Activated naive CD4-positive, alpha-beta T cell treated with anti-CD3 and anti-CD28 coated beads, Interleukin-2, amount 10 ng/mL, durations not matched to agents 7 days and 5 days (primary cell): ENCODE results near the gene KNDC1.

Source experiments
- CTCF ChIA-PET: fragments of 350-600 bp; sonication (Branson Sonifier 250); formaldehyde crosslinking; loops from one replicate; lab custom pipeline; 2021; ENCODE audit warnings: antibody characterized with exemption; lab: Charles Lee
- DNase-seq: peaks from one replicate; pipeline ENCODE4 v3.0.0-alpha.2; 2020
- H3K27ac Mint-ChIP-seq: one replicate; pipeline ENCODE4 v1.8.0; 2021; ENCODE audit warnings: mild to moderate bottlenecking, moderate library complexity, mixed read lengths
- H3K27me3 Mint-ChIP-seq: one replicate; pipeline ENCODE4 v1.8.0; 2021; ENCODE audit warnings: mild to moderate bottlenecking, mixed read lengths
- H3K36me3 Mint-ChIP-seq: one replicate; pipeline ENCODE4 v1.8.0; 2021; ENCODE audit warnings: mixed read lengths
- H3K4me1 Mint-ChIP-seq: one replicate; pipeline ENCODE4 v1.8.0; 2021; ENCODE audit warnings: mixed read lengths
- H3K4me3 Mint-ChIP-seq: one replicate; pipeline ENCODE4 v1.8.0; 2021; ENCODE audit warnings: mild to moderate bottlenecking, moderate library complexity, mixed read lengths
- H3K9me3 Mint-ChIP-seq: one replicate; pipeline ENCODE4 v1.8.0; 2021; ENCODE audit warnings: mixed read lengths

Gene KNDC1

DNA sequence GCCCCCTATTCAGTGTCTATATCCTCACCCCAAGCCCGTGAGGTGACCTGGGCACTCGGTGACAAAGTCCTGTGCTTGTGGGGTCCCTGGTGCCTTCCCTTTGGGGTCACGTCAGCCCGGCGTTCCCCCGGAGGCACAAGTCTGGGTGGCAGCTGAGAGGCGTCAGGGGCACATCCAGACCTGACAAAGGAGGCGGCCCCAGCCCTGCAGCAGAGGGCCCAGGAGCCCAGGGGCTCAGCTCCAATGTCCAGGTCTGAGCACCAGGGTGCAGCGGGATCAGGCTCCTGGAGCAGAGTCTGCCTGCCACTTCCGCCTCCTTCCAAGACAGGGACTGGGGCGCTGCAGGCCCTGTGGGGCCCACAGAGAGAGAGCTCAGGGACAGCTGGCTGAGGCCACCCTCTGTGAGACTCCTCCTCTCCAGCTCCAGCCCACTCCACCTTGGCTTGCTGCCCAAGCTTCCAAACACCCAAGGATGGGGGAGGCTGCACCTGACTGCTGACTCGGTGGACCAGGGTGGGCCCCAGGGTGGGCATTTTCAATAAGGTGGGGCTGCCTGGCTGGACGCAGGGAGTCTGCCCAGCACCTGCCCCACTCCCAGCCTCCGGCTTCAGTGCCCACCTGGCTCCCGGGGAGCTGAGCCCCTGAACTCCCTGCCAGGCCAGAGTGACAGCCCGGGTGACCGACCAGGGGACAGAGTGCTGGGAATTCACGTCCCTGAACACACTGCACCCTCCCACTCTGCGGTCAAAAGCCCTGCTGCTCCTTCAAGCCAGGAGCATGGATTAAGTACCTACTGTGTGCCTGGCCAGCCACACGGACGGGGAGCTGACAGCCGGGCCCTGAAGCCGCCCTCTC is 1.0 kb upstream of the KNDC1 start:
- H3K27me3 Mint-ChIP-seq, result peaks cover 52% of the 10 kb centered on the region
- H3K36me3 Mint-ChIP-seq, result no peaks in the 10 kb centered on the region
- no peaks in the 10 kb centered on the region for H3K9me3 Mint-ChIP-seq
- CTCF ChIA-PET, result no interaction called here
- DNase-seq, result no peak
- H3K4me1 Mint-ChIP-seq, result no peaks in the 10 kb centered on the region
- peak overlapping the region; percentile 26 for H3K4me3 Mint-ChIP-seq
- no peak overlapping the region for H3K27ac Mint-ChIP-seq

DNA sequence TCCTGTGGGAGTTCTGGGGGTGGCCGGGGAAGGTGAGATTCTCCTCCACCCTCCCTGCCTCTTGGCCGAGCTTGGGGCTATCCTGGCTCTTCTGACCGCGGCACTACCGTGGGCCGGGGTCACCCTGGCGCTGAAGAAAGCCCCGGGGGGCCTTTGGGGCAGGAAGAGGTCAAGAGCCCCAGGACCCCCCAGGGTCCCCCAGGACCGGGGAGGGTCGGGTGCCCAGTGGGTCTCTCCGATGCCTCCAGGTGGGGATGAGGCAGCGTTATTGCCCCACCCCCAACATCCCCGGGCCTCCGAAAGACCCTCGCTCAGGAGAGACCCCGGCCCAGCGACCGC is 439 bp upstream of the KNDC1 start:
- Mint-ChIP-seq H3K36me3 (no peaks in the 10 kb centered on the region), H3K4me3 (no peak overlapping the region), H3K27me3 (peaks cover 52% of the 10 kb centered on the region), H3K27ac (no peak overlapping the region), H3K9me3 (no peaks in the 10 kb centered on the region), H3K4me1 (no peaks in the 10 kb centered on the region)
- CTCF ChIA-PET, result no interaction called here
- no peak for DNase-seq

DNA sequence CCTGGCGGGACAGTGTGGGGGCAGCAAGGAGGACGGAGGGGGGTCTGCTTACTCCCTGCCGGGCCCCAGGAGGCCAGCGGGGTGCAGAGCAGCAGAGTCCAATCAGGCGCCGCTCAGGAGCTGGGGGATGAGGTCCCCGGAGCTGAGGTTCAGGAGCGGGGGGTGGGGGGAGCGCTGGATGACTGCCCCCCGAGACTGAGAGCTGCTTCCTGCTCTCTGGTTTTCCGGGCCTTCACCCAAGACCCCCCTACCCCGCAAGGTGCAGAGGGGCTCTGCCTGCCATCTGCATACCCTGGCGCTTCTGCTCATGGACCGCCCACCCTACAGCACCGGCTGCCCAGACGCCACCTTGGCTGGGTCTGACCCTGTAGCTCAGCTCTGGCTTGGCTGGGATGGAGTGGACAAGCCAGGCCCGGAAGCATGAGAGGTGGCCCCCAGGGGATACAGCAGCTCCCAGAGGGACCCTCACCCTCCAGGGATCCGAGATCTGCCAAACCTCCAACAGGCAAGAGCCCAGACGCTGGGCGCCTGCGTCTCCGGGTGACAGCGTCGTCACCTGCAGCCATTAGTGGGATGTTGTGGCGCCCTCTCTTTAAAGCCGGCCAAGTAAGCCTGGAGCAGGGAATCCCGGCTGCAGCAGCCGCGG is 930 bp downstream of the KNDC1 start:
- peak overlapping the region; percentile 35 for H3K4me3 Mint-ChIP-seq
- H3K27me3 Mint-ChIP-seq, result peaks cover 49% of the 10 kb centered on the region
- no peak overlapping the region for H3K27ac Mint-ChIP-seq
- no peaks in the 10 kb centered on the region for H3K36me3 Mint-ChIP-seq
- H3K9me3 Mint-ChIP-seq, result no peaks in the 10 kb centered on the region
- CTCF ChIA-PET, result no interaction called here
- no peak for DNase-seq
- H3K4me1 Mint-ChIP-seq, result no peaks in the 10 kb centered on the region

DNA sequence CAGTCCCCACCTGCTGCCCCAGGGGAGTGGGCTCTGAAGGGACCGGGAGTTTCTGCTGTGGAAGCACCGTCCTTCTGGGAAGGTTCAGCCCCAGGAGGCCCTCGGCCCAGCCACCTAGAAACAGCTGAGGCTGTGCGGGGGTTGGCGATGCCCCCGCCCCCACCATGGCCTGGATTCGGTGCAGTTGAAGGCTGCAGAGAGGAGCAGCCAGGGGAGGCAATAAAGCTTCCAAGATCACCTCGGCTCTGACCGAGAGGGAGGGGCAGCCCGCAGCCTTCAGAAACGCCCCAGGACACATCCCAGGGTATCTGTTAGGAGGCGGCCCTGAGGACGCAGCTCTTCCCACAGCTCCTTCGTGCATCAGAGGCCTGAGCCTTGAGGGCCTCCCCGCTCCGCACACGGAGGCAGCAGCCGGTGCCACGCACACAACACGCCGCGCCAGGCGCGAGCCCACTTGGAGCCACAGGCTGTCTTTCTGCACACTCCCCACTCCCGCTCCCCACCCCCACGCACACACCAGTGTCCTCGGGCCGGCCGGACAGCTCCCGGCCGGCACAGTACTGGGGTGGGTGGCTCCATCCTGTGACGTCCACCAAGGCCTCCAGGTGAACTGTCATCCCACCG is 1.6 kb downstream of the KNDC1 start:
- H3K4me1 Mint-ChIP-seq, result no peaks in the 10 kb centered on the region
- peaks cover 49% of the 10 kb centered on the region for H3K27me3 Mint-ChIP-seq
- no peak for DNase-seq
- no peaks in the 10 kb centered on the region for H3K9me3 Mint-ChIP-seq
- CTCF ChIA-PET, result no interaction called here
- H3K27ac Mint-ChIP-seq, result no peak overlapping the region
- H3K36me3 Mint-ChIP-seq, result no peaks in the 10 kb centered on the region
- peak overlapping the region; percentile 26 for H3K4me3 Mint-ChIP-seq

DNA sequence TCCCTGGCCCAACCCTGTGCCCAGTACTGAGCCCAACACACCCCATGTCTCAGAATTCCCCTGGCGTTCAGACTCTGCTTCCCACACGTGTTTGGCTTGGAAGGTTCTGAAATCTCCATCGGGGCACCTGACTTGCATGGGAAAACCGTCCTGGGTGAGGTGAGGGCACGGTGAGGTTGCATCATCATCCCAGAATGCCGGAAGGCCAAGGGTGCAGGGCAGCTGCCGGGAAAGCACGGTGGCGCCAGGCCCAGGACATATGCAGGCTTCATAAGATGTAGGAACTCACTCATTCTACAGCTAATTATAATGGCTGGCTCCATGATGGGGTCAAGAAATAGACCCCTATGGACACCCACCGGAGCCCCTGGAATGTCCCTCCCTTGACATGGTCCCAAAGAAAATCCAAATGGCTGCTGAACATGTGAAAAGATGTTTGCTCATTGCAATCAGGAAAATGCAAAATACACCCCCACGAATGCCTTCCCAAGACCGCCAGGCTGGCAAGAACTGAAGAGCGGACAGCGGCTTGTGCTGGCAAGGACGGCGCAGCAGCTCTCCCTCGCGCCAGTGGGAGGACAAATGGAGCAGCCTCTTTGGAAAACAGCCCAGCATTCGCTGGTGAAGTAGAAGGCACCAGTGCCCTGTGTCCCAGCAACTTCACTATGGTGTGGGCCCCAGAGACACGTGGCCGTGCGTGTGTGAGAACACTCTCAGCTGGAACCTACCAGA is 2.3 kb downstream of the KNDC1 start:
- H3K9me3 Mint-ChIP-seq, result no peaks in the 10 kb centered on the region
- no peak for DNase-seq
- no peaks in the 10 kb centered on the region for H3K36me3 Mint-ChIP-seq
- H3K27me3 Mint-ChIP-seq, result peaks cover 49% of the 10 kb centered on the region
- H3K4me3 Mint-ChIP-seq, result peak overlapping the region; percentile 23
- H3K27ac Mint-ChIP-seq, result no peak overlapping the region
- no peaks in the 10 kb centered on the region for H3K4me1 Mint-ChIP-seq
- CTCF ChIA-PET, result no interaction called here

DNA sequence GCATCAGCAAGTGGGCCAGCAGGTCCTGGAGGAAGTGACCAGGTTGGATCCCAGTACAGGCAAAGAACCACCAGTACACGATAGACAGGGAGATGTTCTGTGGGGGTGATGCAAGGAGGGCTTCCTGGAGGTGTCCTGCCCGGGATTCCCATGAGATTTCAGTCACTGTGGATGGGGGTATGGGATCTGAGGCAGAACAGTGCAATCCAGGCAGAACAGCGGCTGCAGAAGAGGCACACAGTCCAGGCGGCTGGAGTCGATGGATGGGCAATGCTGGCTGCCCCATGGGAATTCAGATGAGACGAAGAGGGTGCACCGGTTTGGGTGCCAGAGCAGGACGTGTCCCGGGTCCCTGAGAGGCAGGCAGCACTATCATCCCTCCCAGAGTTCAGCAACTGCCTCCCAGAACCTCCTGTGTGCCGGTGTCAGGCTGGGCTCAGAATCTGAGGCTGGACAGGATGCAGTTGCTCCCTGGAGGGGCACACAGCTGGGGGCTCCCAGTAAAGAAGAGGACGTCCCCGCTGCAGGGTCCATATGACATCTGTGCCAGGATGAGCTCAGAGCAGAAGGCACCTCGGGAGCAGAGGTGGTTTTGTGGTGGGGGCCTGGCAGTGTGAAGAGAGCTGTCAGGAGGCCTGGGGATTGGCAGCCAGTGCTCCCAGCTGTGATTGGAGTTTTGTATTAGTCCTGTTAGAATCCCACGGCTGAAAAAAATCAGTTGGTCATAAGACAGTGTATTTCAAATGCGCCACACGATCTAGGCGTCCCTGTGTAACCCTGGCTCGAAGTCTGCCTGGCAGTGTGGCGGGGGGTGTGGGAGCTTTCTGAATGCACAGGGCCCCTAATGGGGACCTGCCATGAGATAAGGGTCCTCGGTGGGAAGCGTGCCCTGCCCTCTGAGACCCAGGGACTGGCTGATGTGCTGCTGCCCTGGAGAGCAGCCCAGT is 3.2 kb downstream of the KNDC1 start:
- CTCF ChIA-PET, result no interaction called here
- Mint-ChIP-seq H3K27me3 (peaks cover 42% of the 10 kb centered on the region), H3K4me1 (no peaks in the 10 kb centered on the region), H3K27ac (no peak overlapping the region), H3K4me3 (no peak overlapping the region), H3K9me3 (no peaks in the 10 kb centered on the region), H3K36me3 (no peaks in the 10 kb centered on the region)
- no peak for DNase-seq

DNA sequence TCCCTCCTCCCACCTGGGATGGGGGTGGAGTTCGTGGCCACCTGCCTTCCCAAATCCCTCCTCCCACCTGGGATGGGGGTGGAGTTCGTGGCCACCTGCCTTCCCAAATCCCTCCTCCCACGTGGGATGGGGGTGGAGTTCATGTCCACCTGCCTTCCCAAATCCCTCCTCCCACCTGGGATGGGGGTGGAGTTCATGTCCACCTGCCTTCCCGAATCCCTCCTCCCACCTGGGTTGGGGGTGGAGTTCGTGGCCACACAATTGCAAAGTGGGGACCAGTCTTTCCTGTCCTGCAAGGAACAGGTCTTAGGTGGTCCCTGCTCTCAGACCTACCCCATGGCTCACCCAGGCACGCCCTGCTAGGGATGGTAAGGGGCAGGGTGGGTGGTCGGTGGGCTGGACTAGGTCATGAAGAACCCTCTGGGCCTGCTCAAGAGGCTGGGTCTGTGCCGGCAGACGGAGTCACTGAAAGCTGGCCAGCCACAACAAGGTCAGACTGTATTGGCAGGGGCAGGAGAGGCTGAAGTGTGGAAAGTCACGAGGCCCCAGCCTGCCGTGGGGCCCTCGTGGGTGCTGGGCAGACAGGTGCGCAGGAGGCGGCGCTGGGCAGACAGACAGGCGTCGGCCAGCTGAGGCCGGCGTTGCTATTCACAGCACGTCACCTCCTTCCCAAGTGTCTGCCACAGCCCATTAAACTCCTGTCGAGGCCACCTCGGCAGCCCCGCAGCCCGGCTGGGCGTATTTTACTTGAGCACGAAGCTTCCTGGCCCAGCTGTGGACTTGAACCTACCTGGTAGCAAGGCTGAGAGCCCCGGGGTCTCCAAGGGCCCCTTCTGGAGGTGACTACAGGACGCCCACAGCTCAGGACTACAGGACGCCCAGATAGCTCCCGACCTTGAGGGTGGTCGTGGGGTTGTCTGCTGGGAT is 4.1 kb downstream of the KNDC1 start:
- no peaks in the 10 kb centered on the region for H3K36me3 Mint-ChIP-seq
- H3K27ac Mint-ChIP-seq, result no peak overlapping the region
- CTCF ChIA-PET, result no interaction called here

DNA sequence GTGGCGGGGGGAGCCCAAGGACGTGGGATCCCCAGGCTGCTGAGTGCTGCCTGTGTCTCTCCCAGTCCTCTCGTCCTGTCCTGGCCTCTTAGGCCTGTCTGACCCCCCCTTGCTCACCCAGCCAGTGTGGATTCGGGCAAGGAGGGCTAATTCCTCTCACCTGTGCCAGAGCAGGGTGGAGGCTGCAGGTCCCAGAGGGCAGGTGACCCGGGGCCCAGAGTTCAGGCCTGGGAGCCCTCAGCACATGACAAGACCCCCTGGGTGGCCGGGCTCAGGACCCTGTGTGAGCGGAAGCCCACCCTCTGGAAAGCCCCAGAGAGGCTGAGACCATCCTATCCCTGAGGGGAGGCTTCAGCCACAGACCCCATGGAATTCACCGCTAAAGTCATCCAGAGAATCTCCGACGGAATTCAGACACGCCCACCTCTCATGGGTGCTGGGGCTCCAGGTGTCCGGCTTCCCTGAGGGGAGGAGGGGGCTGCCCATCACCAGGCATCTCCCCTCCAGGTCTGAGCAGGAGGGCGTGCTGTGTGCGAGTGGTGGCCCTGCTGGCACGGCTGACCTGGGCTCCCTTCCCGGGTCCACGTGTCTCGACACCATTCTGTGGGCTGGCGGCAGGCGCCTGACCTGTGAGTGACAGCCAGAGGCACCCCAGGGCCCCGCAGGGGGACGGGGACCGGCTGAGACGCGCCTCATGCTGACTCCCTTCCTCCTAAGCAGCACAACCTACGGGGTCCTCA is 5.0 kb downstream of the KNDC1 start:
- Mint-ChIP-seq H3K36me3 (no peaks in the 10 kb centered on the region), H3K27ac (no peak overlapping the region), H3K4me1 (no peaks in the 10 kb centered on the region), H3K4me3 (no peak overlapping the region), H3K9me3 (no peaks in the 10 kb centered on the region), H3K27me3 (peaks cover 30% of the 10 kb centered on the region)
- CTCF ChIA-PET, result no interaction called here
- DNase-seq, result no peak

More for the DNA sequence above, 4.1 kb downstream of the KNDC1 start:
- no peaks in the 10 kb centered on the region for H3K9me3 Mint-ChIP-seq
- no peak for DNase-seq
- peaks cover 32% of the 10 kb centered on the region for H3K27me3 Mint-ChIP-seq
- H3K4me1 Mint-ChIP-seq, result no peaks in the 10 kb centered on the region
- no peak overlapping the region for H3K4me3 Mint-ChIP-seq

DNA sequence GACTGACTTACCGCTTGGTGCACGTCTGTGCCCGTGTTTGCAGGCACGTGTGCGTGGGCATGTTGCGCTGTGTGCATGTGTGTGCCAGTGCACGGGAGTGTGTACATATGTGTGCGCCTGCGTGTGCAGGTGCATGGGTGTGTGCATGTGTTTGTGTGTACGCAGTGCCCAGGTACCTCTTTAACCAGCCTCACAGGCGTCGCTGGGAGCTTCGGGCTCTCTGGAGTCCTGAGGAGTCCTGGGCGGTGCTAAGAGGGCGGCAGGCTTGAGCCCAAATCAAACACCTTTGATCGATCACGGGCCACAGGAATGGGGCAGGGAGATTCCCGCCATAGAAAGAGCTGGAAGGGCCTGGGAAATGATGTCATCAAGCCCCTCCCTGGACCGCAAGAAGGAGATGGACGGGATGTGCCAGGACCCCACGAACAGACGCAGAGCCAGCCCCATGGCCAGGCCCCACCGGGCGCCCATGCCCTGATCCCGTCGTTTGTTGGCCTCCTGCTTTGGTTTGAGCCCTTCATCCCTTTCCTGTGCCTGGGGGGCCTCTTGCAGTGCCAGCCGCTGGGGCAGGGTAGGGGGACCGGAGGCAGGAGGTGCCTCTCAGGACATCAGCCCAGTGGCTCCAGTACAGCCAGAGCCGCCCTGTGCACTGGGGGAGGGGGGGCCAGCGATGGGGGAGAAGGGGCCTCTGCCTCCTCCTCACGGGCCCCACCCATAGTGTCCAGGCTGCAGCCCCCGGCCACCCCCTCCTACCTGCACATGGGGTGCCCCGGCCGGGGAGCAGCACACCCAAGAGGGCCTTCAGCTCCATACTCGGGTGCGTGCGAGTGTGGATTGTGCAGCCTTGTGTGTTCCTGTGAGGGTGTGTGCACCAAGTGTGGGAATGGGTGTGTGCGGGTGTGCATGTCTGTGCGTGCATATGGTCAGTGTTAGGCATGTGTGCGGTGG is 5.8 kb downstream of the KNDC1 start:
- no peaks in the 10 kb centered on the region for H3K36me3 Mint-ChIP-seq
- no peak for DNase-seq
- H3K4me1 Mint-ChIP-seq, result no peaks in the 10 kb centered on the region
- peaks cover 28% of the 10 kb centered on the region for H3K27me3 Mint-ChIP-seq
- H3K27ac Mint-ChIP-seq, result no peak overlapping the region
- CTCF ChIA-PET, result no interaction called here
- H3K9me3 Mint-ChIP-seq, result no peaks in the 10 kb centered on the region
- H3K4me3 Mint-ChIP-seq, result no peak overlapping the region

DNA sequence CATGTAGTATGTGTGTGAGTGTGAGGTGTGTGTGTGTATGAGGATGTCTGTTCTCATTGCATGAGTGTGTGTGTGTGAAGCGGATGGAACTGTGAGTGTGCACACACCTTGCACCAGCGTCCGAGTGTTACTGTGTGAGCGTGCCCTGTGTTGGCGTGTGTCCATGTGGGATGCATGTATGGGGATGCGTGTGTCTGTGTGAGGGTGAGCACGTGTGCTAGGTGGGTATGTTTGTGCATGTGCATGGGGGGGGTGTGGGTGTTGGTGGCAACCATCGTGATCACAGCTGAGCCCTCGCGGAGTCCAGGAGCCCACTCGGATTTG is 6.4 kb downstream of the KNDC1 start:
- Mint-ChIP-seq H3K27me3 (peaks cover 21% of the 10 kb centered on the region), H3K9me3 (no peaks in the 10 kb centered on the region)

DNA sequence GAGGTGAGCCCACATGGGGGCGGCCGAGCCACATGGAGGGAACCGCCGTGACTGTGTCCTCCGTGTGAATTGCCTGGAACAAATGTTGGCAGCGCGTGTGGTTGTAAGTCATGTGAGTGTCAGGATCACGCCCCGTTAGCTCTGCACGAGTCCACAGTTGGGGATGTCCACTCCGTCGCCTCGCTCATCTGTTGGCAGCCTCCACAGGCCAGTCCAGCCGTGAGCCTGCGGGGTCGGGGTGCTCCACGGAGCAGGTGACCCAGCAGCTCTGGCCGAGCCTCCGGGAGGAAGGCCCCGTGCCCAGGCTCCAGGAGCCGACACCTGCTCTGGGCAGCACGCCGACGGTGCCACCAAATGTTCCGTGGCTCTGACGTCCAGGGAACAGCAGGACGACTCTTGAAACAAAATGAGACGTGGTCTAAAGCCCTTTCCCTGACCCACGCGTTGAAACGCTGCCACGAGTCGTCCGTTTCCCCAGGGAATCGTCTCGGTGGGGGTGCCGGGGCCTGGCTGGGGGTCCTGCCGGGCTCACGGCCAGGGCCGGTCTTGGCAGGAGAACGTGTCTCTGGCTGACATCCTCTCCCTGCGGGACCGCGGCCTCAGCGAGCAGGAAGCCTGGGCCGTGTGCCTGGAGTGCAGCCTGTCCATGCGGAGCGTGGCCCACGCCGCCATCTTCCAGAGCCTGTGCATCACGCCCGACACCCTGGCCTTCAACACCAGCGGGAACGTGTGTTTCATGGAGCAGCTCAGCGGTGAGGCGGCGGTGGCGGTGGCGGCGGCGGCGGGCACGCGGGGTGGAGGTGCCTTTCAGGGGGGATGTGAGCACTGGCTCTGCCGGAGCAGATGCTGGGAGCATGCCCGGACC is 7.0 kb downstream of the KNDC1 start:
- CTCF ChIA-PET, result no interaction called here
- Mint-ChIP-seq H3K9me3 (no peaks in the 10 kb centered on the region), H3K4me3 (no peak overlapping the region), H3K27ac (no peak overlapping the region), H3K27me3 (peaks cover 16% of the 10 kb centered on the region), H3K4me1 (no peaks in the 10 kb centered on the region), H3K36me3 (no peaks in the 10 kb centered on the region)
- DNase-seq, result no peak

More for the DNA sequence above, 6.4 kb downstream of the KNDC1 start:
- no peaks in the 10 kb centered on the region for H3K4me1 Mint-ChIP-seq
- H3K4me3 Mint-ChIP-seq, result no peak overlapping the region
- H3K36me3 Mint-ChIP-seq, result no peaks in the 10 kb centered on the region
- no peak for DNase-seq
- H3K27ac Mint-ChIP-seq, result no peak overlapping the region
- CTCF ChIA-PET, result no interaction called here
